RWPE2 (cell line): ENCODE data around the gene WWOX.

Experiments
- ATAC-seq: fragments of 200-7000 bp; cut with Tn5 transposase; 3 replicates; pipeline ENCODE4 v1.9.1; 2021; ENCODE audit warnings: low read depth
- DNase-seq: peaks from one replicate; pipeline ENCODE4 v3.0.0-alpha.2; 2020; ENCODE audit warnings: low spot score
- H3K27ac ChIP-seq: fragments of 450-650 bp; 2 replicates; pipeline ENCODE4 v1.5.1; 2017; ENCODE audit warnings: mild to moderate bottlenecking; ENCODE audit not compliant: poor library complexity, severe bottlenecking
- H3K27me3 ChIP-seq: fragments of 250-450 bp; sonication (Bioruptor Pico); 2 replicates; pipeline ENCODE4 v1.5.1; 2021; ENCODE audit warnings: mild to moderate bottlenecking, moderate library complexity; ENCODE audit not compliant: insufficient read depth, poor library complexity, severe bottlenecking
- H3K36me3 ChIP-seq: fragments of 250-450 bp; sonication (Bioruptor Pico); 2 replicates; pipeline ENCODE4 v1.5.1; 2020; ENCODE audit warnings: low read depth, mild to moderate bottlenecking, moderate library complexity
- H3K4me1 ChIP-seq: fragments of 250-450 bp; sonication (Bioruptor Pico); 2 replicates; pipeline ENCODE4 v1.5.1; 2021; ENCODE audit warnings: mild to moderate bottlenecking, moderate library complexity; ENCODE audit not compliant: insufficient read depth, poor library complexity, severe bottlenecking
- H3K4me3 ChIP-seq: fragments of 250-450 bp; sonication (Bioruptor Pico); 2 replicates; pipeline ENCODE4 v1.5.1; 2021; ENCODE audit warnings: mild to moderate bottlenecking, moderate library complexity; ENCODE audit not compliant: severe bottlenecking
- H3K9me3 ChIP-seq: fragments of 250-450 bp; sonication (Bioruptor Pico); 2 replicates; pipeline ENCODE4 v1.5.1; 2021; ENCODE audit warnings: mild to moderate bottlenecking, moderate library complexity; ENCODE audit not compliant: severe bottlenecking
- TF ChIP-seq, protein P1 (sequence below): fragments of 450-650 bp; IDR thresholded peaks from one replicate; pipeline ENCODE4 v1.5.1; 2017; ENCODE audit warnings: mild to moderate bottlenecking, moderate library complexity; ENCODE audit not compliant: poor library complexity, severe bottlenecking

WWOX gene

DNA sequence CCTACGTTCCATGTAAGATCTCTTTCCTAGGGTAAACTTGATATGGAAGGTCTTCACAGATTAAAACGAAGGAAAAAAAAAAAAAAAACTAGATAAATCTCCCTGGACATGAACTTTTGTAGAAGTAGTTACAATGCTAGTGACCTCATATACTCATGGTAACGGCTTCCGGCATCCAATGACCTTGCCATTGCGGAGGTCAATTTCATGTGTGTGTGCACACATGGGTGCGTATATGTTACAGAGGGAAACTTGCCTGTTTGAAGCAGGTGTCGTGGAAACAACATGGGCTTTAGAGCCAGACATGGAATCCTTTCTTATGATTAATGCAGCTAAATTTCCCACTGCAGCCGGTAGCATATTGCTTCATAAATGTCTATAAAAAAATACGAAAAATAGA, 1065.6 kb downstream of the WWOX start:
- TF ChIP-seq, protein P1, sequence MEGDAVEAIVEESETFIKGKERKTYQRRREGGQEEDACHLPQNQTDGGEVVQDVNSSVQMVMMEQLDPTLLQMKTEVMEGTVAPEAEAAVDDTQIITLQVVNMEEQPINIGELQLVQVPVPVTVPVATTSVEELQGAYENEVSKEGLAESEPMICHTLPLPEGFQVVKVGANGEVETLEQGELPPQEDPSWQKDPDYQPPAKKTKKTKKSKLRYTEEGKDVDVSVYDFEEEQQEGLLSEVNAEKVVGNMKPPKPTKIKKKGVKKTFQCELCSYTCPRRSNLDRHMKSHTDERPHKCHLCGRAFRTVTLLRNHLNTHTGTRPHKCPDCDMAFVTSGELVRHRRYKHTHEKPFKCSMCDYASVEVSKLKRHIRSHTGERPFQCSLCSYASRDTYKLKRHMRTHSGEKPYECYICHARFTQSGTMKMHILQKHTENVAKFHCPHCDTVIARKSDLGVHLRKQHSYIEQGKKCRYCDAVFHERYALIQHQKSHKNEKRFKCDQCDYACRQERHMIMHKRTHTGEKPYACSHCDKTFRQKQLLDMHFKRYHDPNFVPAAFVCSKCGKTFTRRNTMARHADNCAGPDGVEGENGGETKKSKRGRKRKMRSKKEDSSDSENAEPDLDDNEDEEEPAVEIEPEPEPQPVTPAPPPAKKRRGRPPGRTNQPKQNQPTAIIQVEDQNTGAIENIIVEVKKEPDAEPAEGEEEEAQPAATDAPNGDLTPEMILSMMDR = no peak
- Histone ChIP-seq H3K4me3 (no peak overlapping the region), H3K9me3 (no peaks in the 10 kb centered on the region), H3K27me3 (no peaks in the 10 kb centered on the region), H3K36me3 (no peaks in the 10 kb centered on the region), H3K4me1 (no peaks in the 10 kb centered on the region), H3K27ac (no peak overlapping the region)
- ATAC-seq (no peak), DNase-seq (no peak)

DNA sequence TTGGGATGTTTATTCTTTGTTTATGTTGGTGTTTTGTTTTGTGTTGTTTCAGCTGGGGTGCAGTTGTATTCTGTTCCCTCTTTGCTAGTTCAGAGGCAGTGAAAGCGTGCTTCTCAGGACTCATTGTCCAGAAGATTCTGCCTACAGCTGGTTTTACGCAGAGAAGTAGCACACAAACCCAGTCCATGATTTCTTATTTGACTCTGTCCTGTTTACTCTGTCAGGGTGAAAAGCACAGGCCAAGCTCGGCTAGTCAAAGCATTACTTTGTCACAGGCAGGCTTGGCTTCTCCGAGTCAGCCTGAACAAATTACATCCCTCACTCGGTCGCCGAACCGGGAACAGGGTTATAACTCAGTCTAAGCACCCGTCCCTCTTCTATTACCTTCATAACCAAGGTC, 1066.1 kb downstream of the WWOX start:
- ATAC-seq (no peak), DNase-seq (no peak)
- Histone ChIP-seq H3K27ac (no peak overlapping the region), H3K4me1 (no peaks in the 10 kb centered on the region), H3K9me3 (no peaks in the 10 kb centered on the region), H3K36me3 (no peaks in the 10 kb centered on the region), H3K4me3 (no peak overlapping the region), H3K27me3 (no peaks in the 10 kb centered on the region)
- TF ChIP-seq, protein P1 = no peak

DNA sequence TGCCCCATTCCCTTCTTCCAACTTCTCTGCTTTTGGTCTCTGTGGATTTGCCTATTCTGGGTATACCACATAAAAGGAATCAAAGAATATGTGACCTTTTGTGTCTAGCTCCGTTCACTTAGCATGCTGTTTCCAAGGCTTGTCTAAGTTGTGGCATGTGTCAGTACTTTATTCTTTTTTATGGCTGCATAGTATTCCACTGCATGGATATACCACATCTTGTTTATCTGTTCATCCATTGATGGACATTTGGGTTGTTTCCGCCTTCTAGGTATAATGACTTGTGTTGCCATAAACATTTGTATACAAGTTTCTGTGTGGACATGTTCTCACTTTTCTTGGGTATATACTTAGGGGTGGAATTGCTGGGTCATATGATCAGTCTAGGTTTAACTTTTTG, 1068.4 kb downstream of the WWOX start:
- Histone ChIP-seq H3K36me3 (no peaks in the 10 kb centered on the region), H3K27me3 (no peaks in the 10 kb centered on the region), H3K4me1 (no peaks in the 10 kb centered on the region), H3K4me3 (no peak overlapping the region), H3K9me3 (no peaks in the 10 kb centered on the region), H3K27ac (no peak overlapping the region)
- TF ChIP-seq, protein P1 = no peak
- ATAC-seq (no peak), DNase-seq (no peak)

DNA sequence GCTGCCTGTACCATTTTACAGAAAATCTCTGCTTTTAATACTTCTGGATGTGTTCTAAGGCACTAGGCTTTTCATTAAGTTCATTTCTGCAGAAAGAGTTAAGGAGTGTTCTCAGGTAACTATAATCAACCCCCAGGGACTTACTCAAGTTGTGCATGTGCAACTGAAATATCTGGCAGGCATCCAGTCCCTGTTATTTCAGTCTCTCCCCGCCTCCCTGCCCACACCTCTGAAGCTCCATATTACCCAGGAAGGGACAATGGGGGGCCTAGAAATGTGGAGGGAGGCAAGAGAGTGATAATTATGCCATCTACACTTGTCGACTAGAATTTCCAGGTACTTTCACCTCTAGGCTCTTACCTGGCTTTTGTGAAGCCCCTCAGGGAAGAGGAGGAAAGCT, 1068.9 kb downstream of the WWOX start:
- Histone ChIP-seq H3K4me3 (no peak overlapping the region), H3K27me3 (no peaks in the 10 kb centered on the region), H3K36me3 (no peaks in the 10 kb centered on the region), H3K9me3 (no peaks in the 10 kb centered on the region), H3K27ac (no peak overlapping the region), H3K4me1 (no peaks in the 10 kb centered on the region)
- ATAC-seq = no peak
- DNase-seq = no peak
- TF ChIP-seq, protein P1 = no peak

DNA sequence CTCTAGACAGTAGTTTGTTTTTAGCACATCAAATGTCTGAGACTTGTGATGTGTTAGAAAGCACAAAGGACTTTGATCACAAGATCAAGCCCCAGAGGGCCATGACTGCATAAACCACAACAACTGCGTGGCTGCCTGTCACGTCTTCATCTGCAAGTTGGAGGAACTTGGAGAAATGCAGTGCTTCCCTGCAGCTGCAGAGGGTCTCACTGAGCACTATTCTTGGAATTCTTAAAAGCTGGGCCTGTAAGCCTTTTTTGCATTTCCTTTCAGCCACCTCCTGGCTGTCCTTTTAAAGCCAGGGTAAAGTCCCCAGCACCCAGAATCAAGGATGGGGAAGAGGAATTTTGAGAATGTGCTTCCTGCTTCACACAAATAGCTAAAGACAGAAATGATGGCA, 1069.8 kb downstream of the WWOX start:
- TF ChIP-seq, protein P1 = no peak
- Histone ChIP-seq H3K36me3 (no peaks in the 10 kb centered on the region), H3K4me1 (no peaks in the 10 kb centered on the region), H3K9me3 (no peaks in the 10 kb centered on the region), H3K27ac (no peak overlapping the region), H3K27me3 (no peaks in the 10 kb centered on the region), H3K4me3 (no peak overlapping the region)
- DNase-seq = no peak
- ATAC-seq = no peak
